AG08396 (cell line): ENCODE measurements around the gene LUC7L2.
"Not testable (repeated sequence)": the region's sequence is repeated elsewhere in the genome, so short reads cannot be mapped to it uniquely, and the experiment has no call there.

ENCODE experiments used
- DNase-seq: peaks from one replicate; pipeline ENCODE4 v3.0.0; 2012; ENCODE audit warnings: low spot score, mixed read lengths

Gene LUC7L2

GRCh38 chr7:139397192-139397591 lies 37.5 kb downstream of the LUC7L2 start:
- DNase-seq = no peak

- DNase-seq = no peak
Observed at GRCh38 chr7:139403601-139404000, 43.9 kb downstream of the LUC7L2 start.

GRCh38 chr7:139407555-139407954 lies 47.9 kb downstream of the LUC7L2 start:
- DNase-seq = no peak

GRCh38 chr7:139414743-139415402 lies 55.2 kb downstream of the LUC7L2 start:
- DNase-seq = not testable (repeated sequence)

GRCh38 chr7:139416405-139416804 lies 56.7 kb downstream of the LUC7L2 start:
- no peak for DNase-seq

GRCh38 chr7:139417478-139417877 lies 57.8 kb downstream of the LUC7L2 start:
- DNase-seq = no peak

GRCh38 chr7:139421123-139421522 lies 61.4 kb downstream of the LUC7L2 start:
- no peak for DNase-seq

- no peak for DNase-seq
Observed at GRCh38 chr7:139422126-139422525, 62.4 kb downstream of the LUC7L2 start.

GRCh38 chr7:139423091-139423490 lies 63.4 kb downstream of the LUC7L2 start:
- DNase-seq = no peak

GRCh38 chr7:139424004-139424403 lies 64.3 kb downstream of the LUC7L2 start:
- DNase-seq = no peak

- not testable (repeated sequence) for DNase-seq
Observed at GRCh38 chr7:139425701-139426100, 66.0 kb downstream of the LUC7L2 start.

GRCh38 chr7:139426258-139427028 lies 66.7 kb downstream of the LUC7L2 start:
- DNase-seq = no peak

- DNase-seq = no peak
Observed at GRCh38 chr7:139427029-139427420, 67.3 kb downstream of the LUC7L2 start.

GRCh38 chr7:139427788-139428187 lies 68.1 kb downstream of the LUC7L2 start:
- no peak for DNase-seq

GRCh38 chr7:139429735-139430134 lies 70.0 kb downstream of the LUC7L2 start:
- DNase-seq = not testable (repeated sequence)

- no peak for DNase-seq
Observed at GRCh38 chr7:139430443-139430842, 70.7 kb downstream of the LUC7L2 start.

GRCh38 chr7:139431010-139431409 lies 71.3 kb downstream of the LUC7L2 start:
- no peak for DNase-seq

- DNase-seq = no peak
Observed at GRCh38 chr7:139431459-139431858, 71.8 kb downstream of the LUC7L2 start.

- no peak for DNase-seq
Observed at GRCh38 chr7:139436806-139437205, 77.1 kb downstream of the LUC7L2 start.

- no peak for DNase-seq
Observed at GRCh38 chr7:139439375-139439774, 79.7 kb downstream of the LUC7L2 start.

- DNase-seq = no peak
Observed at GRCh38 chr7:139441961-139442360, 82.3 kb downstream of the LUC7L2 start.

- DNase-seq = no peak
Observed at GRCh38 chr7:139446051-139446890, 86.6 kb downstream of the LUC7L2 start.

GRCh38 chr7:139450851-139451250 lies 91.2 kb downstream of the LUC7L2 start:
- DNase-seq = no peak
